NB4 (cell line): ENCODE data around the gene AGBL5.

ENCODE experiments used
- DNase-seq: peaks from one replicate; pipeline ENCODE4 v3.0.0; 2010; ENCODE audit warnings: low read depth
- H3K4me3 ChIP-seq: one replicate; pipeline ENCODE4 v1.5.1; 2011; ENCODE audit warnings: mild to moderate bottlenecking, low read depth, low read length, moderate library complexity
- CTCF ChIP-seq: IDR thresholded peaks from one replicate; pipeline ENCODE4 v1.5.1; 2012; ENCODE audit warnings: low read depth, low read length
- MAX ChIP-seq: IDR thresholded peaks from 2 replicates; pipeline ENCODE4 v1.6.1; 2011; ENCODE audit warnings: low read depth, low read length
- MYC ChIP-seq: IDR thresholded peaks from 2 replicates; pipeline ENCODE4 v1.6.1; 2011; ENCODE audit warnings: low read depth, low read length
- POLR2A ChIP-seq: IDR thresholded peaks from 2 replicates; pipeline ENCODE4 v1.6.1; 2011; ENCODE audit warnings: mild to moderate bottlenecking; ENCODE audit not compliant: insufficient read length; ENCODE audit errors: extremely low read depth

The AGBL5 gene

GRCh38 chr2:27096748-27097297, 45.4 kb downstream of the AGBL5 start:
- TF ChIP-seq MAX: no peak
- no peak for TF ChIP-seq CTCF
- no peak for TF ChIP-seq MYC
- no peak for TF ChIP-seq POLR2A
- no peak overlapping the region for H3K4me3 ChIP-seq
- no peak for DNase-seq

- H3K4me3 ChIP-seq: no peak overlapping the region
Observed at GRCh38 chr2:27097341-27097740, 45.9 kb downstream of the AGBL5 start.

GRCh38 chr2:27099334-27099955, 48.0 kb downstream of the AGBL5 start:
- H3K4me3 ChIP-seq: no peak overlapping the region
- DNase-seq: no peak
- TF ChIP-seq MAX: no peak
- TF ChIP-seq MYC: no peak
- no peak for TF ChIP-seq CTCF
- TF ChIP-seq POLR2A: no peak

More at GRCh38 chr2:27097341-27097740, 45.9 kb downstream of the AGBL5 start:
- no peak for DNase-seq
- TF ChIP-seq CTCF (no peak), MAX (no peak), POLR2A (no peak), MYC (no peak)

GRCh38 chr2:27100036-27100435, 48.6 kb downstream of the AGBL5 start:
- no peak overlapping the region for H3K4me3 ChIP-seq
- TF ChIP-seq POLR2A: no peak
- no peak for TF ChIP-seq MYC
- TF ChIP-seq MAX: no peak
- no peak for TF ChIP-seq CTCF
- DNase-seq: no peak

GRCh38 chr2:27102329-27102728, 50.9 kb downstream of the AGBL5 start:
- no peak for TF ChIP-seq MYC
- no peak for TF ChIP-seq MAX
- TF ChIP-seq POLR2A: no peak
- no peak for TF ChIP-seq CTCF

More at GRCh38 chr2:27102329-27102728, 50.9 kb downstream of the AGBL5 start:
- no peak for DNase-seq
- H3K4me3 ChIP-seq: no peak overlapping the region
